M059J (cell line): Measurements from ENCODE around the gene DAPK1. TPM values are rescaled to one million over a fixed set of nuclear protein-coding genes. Genes with fewer than 3 reads are reported as not detected.
A peak's percentile ranks its signal among the peaks of the same experiment; 100 is the strongest.

Experiments
- DNase-seq: peaks from one replicate; pipeline ENCODE4 v3.0.0-alpha.2; 2012; ENCODE audit warnings: low read depth
- total RNA-seq: library from RNA; depleted of rRNA; stranded (reverse); fragments of >200 nt; shearing (Covaris generic); gene quantifications from 2 replicates; pipeline ENCODE4 v1.2.3, GENCODE V29; 2014

DAPK1 gene
- total RNA-seq, 1 experiment from 2014 or later, result 40.0 TPM

DNA sequence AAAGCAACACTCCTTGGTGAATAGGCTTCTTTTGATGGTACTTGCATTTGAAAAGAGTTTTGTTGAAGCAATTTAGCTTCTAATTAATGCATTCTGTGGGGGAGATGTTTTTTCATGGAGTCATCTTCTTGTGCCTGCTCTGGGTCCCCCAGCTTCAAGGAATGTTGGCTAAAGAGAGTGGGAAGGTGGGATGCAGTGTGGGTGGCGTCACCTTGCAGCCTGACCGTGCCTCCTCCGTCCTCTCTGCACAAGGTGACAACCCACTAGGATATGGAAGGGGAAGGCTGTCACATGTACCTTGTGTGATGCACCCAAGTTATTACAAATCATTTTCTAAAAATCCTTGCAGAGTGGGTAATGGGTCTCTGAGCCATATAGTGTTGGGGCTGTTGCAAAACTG, 70.7 kb downstream of the DAPK1 start:
- no peak for DNase-seq

DNA sequence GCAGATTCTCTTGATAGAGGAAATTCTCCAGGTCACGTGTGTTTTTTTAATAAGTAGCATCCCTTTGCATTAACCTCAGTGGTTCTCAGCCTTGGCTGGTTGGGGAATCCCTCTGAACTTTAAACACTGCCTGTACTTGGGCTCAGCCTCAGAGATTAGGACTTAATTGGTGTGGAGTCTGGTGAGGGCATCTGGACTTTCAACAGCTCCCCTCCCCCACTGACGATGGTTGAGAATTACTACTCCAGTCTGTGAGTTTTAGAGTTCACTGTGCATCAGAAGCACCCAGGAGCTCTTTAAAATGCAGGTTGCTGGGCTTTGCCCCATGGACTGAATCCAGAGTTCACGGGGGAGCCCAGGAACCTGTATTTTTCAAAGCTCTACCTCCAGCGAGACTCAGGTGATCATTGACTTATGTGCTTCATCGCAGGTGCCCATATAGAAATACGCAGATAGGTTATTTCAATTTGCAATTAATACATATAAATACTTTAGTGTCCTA, 71.4 kb downstream of the DAPK1 start:
- no peak for DNase-seq

- DNase-seq, result peak; percentile 81
Observed at GRCh38 chr9:87569518-87569917, 71.9 kb downstream of the DAPK1 start.

GRCh38 chr9:87570000-87570908, 72.6 kb downstream of the DAPK1 start:
- no peak for DNase-seq

DNA sequence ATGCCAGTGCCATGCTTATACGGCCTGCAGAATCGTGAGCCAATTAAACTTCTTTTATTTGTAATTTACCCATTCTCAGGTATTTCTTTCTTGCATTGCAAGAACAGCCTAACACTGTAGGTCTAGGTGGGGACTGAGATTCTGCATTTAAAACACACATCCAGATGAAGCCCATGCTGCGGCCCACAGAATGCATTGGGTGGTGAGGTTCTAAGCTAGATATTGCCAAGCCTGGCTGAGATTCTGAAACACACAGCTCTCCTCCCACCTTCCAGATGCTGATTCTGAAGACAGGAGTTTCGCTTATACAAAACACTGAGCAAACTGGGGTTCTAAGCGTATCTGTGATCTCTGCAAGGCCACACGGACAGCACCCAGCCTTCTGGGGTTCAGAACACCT, 75.1 kb downstream of the DAPK1 start:
- no peak for DNase-seq

DNA sequence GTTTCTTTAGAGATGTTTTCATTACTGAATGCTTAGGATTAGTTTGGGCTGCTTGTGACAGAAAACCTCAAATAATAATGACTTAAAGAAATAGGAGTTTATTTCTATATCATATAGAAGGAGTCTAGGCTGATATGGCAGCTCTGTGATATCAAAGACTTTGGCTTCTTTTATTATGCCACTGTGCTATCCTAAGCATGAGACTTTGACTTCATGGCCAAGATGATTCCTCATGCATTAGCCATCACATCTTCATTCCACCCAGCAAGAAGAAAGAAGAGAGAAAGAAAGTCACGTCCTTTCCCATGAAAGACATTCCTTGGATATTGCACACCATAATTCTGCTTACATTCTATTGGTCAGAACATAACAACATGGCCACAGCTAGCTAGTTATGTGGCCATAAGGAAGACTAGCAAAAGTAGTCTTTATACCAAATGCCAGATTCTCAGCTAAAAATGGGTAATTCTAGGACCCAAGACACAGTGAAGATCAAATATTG, 76.2 kb downstream of the DAPK1 start:
- no peak for DNase-seq

GRCh38 chr9:87577746-87578145, 80.1 kb downstream of the DAPK1 start:
- no peak for DNase-seq

GRCh38 chr9:87578625-87579024, 81.0 kb downstream of the DAPK1 start:
- DNase-seq, result no peak

- DNase-seq, result peak; percentile 66
Observed at GRCh38 chr9:87579781-87580541, 82.3 kb downstream of the DAPK1 start.

- DNase-seq, result no peak
Observed at GRCh38 chr9:87580941-87581438, 83.3 kb downstream of the DAPK1 start.

GRCh38 chr9:87581513-87581912, 83.8 kb downstream of the DAPK1 start:
- DNase-seq, result peak; percentile 57

DNA sequence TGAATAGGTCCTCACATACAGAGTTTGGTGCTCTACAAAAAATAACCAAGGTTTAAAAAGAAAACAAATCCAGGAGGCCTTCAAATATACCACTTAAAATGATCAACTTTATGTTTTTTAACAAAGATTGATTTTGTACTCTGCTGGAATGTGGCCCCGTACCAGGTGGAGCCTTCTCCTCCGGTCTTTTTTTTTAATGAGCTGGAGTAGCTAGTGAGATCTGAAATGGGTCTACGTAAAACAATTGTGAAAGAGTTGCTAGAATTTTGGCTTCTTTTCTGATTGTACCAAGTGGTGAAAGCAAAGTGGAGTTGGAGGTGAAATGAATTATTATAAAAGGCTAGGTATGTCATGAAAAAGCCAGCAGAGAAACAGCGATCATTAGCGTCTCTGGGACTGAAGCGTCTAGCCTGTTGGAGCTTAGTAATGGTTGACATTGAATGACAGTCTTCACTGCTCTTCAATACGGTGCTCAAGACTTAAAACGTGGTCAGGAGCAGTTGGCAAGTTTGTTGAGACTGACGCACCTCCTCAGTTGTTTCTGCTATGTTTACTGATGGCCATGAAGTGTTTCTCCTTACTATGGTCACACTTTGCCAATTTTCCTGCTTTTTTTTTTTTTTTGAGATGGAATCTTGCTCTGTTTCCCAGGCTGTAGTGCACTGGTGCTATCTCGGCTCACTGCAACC, 84.4 kb downstream of the DAPK1 start:
- no peak for DNase-seq

GRCh38 chr9:87584326-87584725, 86.7 kb downstream of the DAPK1 start:
- no peak for DNase-seq

GRCh38 chr9:87585123-87585855, 87.6 kb downstream of the DAPK1 start:
- DNase-seq, result no peak

GRCh38 chr9:87586731-87587355, 89.2 kb downstream of the DAPK1 start:
- DNase-seq, result no peak

DNA sequence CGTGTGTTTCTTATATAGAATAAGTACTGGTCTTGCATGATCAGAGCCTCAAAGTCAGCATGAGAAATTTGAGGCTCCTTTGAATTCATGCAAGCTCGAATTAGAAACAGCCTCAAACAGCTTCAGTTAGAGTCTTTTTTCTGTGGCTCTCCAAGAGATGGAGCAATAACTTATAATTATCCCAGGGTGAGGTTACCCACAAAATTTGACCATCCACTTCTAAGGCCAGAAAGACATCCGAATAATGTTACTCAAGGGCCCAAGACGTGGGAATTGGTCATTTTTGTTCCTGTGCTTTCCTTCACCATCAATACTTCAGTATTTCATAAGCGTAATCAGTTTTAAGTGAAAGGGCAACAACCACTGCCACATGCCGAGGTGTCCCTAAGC, 89.7 kb downstream of the DAPK1 start:
- no peak for DNase-seq

GRCh38 chr9:87587864-87588263, 90.2 kb downstream of the DAPK1 start:
- DNase-seq, result no peak

GRCh38 chr9:87588339-87588738, 90.7 kb downstream of the DAPK1 start:
- no peak for DNase-seq

DNA sequence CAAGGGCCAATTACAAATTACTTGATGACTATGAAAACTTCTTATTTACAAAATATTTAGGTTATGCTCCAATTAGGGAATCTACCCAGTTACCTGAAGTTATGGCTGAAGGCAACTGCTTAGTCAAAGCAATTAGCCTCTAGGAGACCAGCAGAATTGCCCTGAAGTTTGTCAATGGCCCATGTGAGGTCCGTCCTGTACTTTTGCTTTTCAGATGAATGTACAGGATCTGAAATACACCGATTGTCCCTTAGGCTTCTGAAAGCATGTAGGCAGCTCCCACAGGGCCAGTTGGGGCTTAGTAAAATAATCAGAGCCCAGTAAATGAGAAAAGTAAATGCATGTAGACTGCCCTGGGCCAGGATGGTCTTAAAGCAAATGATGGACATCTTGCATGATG, 93.3 kb downstream of the DAPK1 start:
- DNase-seq, result no peak

- peak; percentile 92 for DNase-seq
Observed at GRCh38 chr9:87592554-87593358, 95.1 kb downstream of the DAPK1 start.
